ENCODE measurements around the gene ZSCAN10. TPM values are rescaled to one million over a fixed set of nuclear protein-coding genes. Genes with fewer than 3 reads are reported as not detected.
"Not testable (repeated sequence)": the region's sequence is repeated elsewhere in the genome, so short reads cannot be mapped to it uniquely, and the experiment has no call there.

ZSCAN10 gene
- polyA plus RNA-seq, 1 donor from 2014 or later = 0.10 TPM

- no peak overlapping the region for H3K4me2 ChIP-seq (ENCODE audit: low read length)
- H4K20me1 ChIP-seq (ENCODE audit: insufficient read depth) = no peaks in the 10 kb centered on the region
- no peaks in the 10 kb centered on the region for H3K27me3 ChIP-seq (ENCODE audit: insufficient read depth, low read depth, low read length)
- no peaks in the 10 kb centered on the region for H3F3A ChIP-seq (ENCODE audit: insufficient read depth, low read length, poor library complexity, severe bottlenecking)
- no peak overlapping the region for H2AFZ ChIP-seq (ENCODE audit: low read depth, low read length)
- H3K36me3 ChIP-seq (ENCODE audit: insufficient read depth, low read length) = no peaks in the 10 kb centered on the region
- no peaks in the 10 kb centered on the region for H3K9me3 ChIP-seq (ENCODE audit: low read length)
- no peak overlapping the region for H3K27ac ChIP-seq (ENCODE audit: low read length)
- H3K9ac ChIP-seq (ENCODE audit: low read length) = no peak overlapping the region
- H3K9me2 ChIP-seq (ENCODE audit: insufficient read depth, low read length) = no peaks in the 10 kb centered on the region
- H3K4me3 ChIP-seq (ENCODE audit: low read length) = no peak overlapping the region
- TF ChIP-seq POLR2AphosphoS5 (IDR thresholded peaks at IDR 0.05) = no peak
- TF ChIP-seq REST (IDR thresholded peaks at IDR 0.05; ENCODE audit: borderline replicate concordance) = no peak
- TF ChIP-seq TAF1 (IDR thresholded peaks at IDR 0.05; ENCODE audit: low read depth) = no peak
- TF ChIP-seq EP300 (conservative IDR thresholded peaks at IDR 0.05; ENCODE audit: poor library complexity, severe bottlenecking) = no peak
- no peak for TF ChIP-seq SMC3 (conservative IDR thresholded peaks at IDR 0.05; ENCODE audit: poor library complexity)
- no peak for TF ChIP-seq MXI1 (conservative IDR thresholded peaks at IDR 0.05; ENCODE audit: poor library complexity, severe bottlenecking)
- no peak for TF ChIP-seq RAD21 (conservative IDR thresholded peaks at IDR 0.05)
- no peak for TF ChIP-seq CTCF (IDR thresholded peaks at IDR 0.05; ENCODE audit: poor library complexity, severe bottlenecking)
- no peak for TF ChIP-seq EZH2 (IDR thresholded peaks at IDR 0.05; ENCODE audit: borderline replicate concordance, insufficient read depth, low read length, poor library complexity, severe bottlenecking)
- no peaks in the 10 kb centered on the region for H3K79me2 ChIP-seq (replicated peaks; ENCODE audit: insufficient read depth, low read length)
Observed at GRCh38 chr16:3073448-3073847, 25.6 kb downstream of the ZSCAN10 start.

- H3K9me2 ChIP-seq (ENCODE audit: insufficient read depth, low read length); H2AFZ ChIP-seq (ENCODE audit: low read depth, low read length); H3K9ac ChIP-seq (ENCODE audit: low read length); H3K4me3 ChIP-seq (ENCODE audit: low read length); H3K4me2 ChIP-seq (ENCODE audit: low read length); H3K27me3 ChIP-seq (ENCODE audit: insufficient read depth, low read depth, low read length); H3K27ac ChIP-seq (ENCODE audit: low read length); H3F3A ChIP-seq (ENCODE audit: insufficient read depth, low read length, poor library complexity, severe bottlenecking); H3K36me3 ChIP-seq (ENCODE audit: insufficient read depth, low read length); H3K9me3 ChIP-seq (ENCODE audit: low read length); H4K20me1 ChIP-seq (ENCODE audit: insufficient read depth); H3K79me2 ChIP-seq (replicated peaks; ENCODE audit: insufficient read depth, low read length): not testable (repeated sequence)
Observed at GRCh38 chr16:3072576-3073263, 26.4 kb downstream of the ZSCAN10 start.

DNA sequence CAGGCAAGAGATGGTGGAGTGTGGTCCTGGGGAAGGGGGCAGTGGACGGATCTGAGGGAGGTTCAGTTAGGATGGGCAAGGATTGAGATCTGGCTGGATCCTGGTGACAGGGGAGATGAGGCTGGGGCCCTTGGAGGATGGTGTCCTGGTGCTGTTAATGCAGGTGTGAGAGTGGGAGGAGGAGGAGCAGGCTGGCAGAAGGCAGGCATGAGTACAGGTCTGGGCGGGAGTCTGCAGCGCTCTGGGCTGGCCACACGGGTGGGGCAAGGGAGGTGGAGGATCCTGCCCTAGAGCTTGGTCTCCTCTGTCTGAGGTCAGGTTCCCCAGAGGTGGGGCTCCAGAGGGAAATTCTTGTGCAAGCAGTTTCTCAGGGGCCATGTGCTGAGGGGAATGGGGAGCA is 26.9 kb downstream of the ZSCAN10 start:
- H3F3A ChIP-seq (ENCODE audit: insufficient read depth, low read length, poor library complexity, severe bottlenecking); H3K36me3 ChIP-seq (ENCODE audit: insufficient read depth, low read length); H3K9me2 ChIP-seq (ENCODE audit: insufficient read depth, low read length); H3K79me2 ChIP-seq (replicated peaks; ENCODE audit: insufficient read depth, low read length); H3K4me2 ChIP-seq (ENCODE audit: low read length); H2AFZ ChIP-seq (ENCODE audit: low read depth, low read length); H3K9me3 ChIP-seq (ENCODE audit: low read length); H3K9ac ChIP-seq (ENCODE audit: low read length); H4K20me1 ChIP-seq (ENCODE audit: insufficient read depth); H3K27me3 ChIP-seq (ENCODE audit: insufficient read depth, low read depth, low read length); H3K4me3 ChIP-seq (ENCODE audit: low read length); H3K27ac ChIP-seq (ENCODE audit: low read length): not testable (repeated sequence)

Data from neural cell (in vitro differentiated cells).